Measurements from ENCODE around the gene CRKL. TPM values are rescaled to one million over a fixed set of nuclear protein-coding genes. Genes with fewer than 3 reads are reported as not detected.

The CRKL gene
- total and polyA plus RNA-seq, 2 donors (not counting 1 experiment from before 2014, with no cell fraction given) = 17.1 to 76.7 TPM

DNA sequence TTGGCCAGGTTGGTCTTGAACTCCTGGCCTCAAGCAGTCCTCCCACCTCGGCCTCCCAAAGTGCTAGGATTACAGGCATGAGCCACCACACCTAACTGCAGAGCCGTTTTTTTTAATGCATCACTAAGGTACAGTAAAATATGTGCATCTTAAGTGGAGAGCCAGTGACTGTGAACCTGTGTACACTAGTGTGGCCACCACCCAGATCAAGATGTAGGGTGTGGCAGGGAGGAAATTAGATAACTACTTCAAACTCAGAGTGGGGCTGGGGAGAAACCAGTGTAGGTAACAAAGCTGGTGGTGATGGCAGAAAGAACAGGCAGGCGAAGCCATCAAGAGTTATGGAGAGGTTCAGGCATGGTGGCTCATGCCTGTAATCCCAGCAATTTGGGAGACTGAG, 44.0 kb upstream of the CRKL start:
- no peak overlapping the region for H2AFZ ChIP-seq (ENCODE audit: insufficient read depth, low read depth, low read length, poor library complexity, severe bottlenecking)
- POLR2A ChIA-PET = no interaction called here
- no peaks in the 10 kb centered on the region for H3K4me1 Mint-ChIP-seq
- 100% methylated on average over 2 of the region's 3 CpGs for WGBS (ENCODE audit: insufficient coverage)
- H3K79me2 ChIP-seq (ENCODE audit: control insufficient read depth, insufficient read depth, low read length) = no peaks in the 10 kb centered on the region
- H4K20me1 ChIP-seq (ENCODE audit: control insufficient read depth, insufficient read depth, low read length, poor library complexity, severe bottlenecking) = no peaks in the 10 kb centered on the region
- no peaks in the 10 kb centered on the region for H3K27me3 ChIP-seq (replicated peaks in 1 of 4; ENCODE audit: control extremely low read depth in 1 of 4, control insufficient read depth in 3 of 4, insufficient read depth in 4 of 4, low read length in 3 of 4)
- CTCF ChIA-PET = no interaction called here
- ATAC-seq (ENCODE audit: low read depth) = no peak
- no peak overlapping the region for H3K27ac Mint-ChIP-seq
- TF ChIP-seq, protein P1, sequence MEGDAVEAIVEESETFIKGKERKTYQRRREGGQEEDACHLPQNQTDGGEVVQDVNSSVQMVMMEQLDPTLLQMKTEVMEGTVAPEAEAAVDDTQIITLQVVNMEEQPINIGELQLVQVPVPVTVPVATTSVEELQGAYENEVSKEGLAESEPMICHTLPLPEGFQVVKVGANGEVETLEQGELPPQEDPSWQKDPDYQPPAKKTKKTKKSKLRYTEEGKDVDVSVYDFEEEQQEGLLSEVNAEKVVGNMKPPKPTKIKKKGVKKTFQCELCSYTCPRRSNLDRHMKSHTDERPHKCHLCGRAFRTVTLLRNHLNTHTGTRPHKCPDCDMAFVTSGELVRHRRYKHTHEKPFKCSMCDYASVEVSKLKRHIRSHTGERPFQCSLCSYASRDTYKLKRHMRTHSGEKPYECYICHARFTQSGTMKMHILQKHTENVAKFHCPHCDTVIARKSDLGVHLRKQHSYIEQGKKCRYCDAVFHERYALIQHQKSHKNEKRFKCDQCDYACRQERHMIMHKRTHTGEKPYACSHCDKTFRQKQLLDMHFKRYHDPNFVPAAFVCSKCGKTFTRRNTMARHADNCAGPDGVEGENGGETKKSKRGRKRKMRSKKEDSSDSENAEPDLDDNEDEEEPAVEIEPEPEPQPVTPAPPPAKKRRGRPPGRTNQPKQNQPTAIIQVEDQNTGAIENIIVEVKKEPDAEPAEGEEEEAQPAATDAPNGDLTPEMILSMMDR (IDR thresholded peaks at IDR 0.05) = no peak
- no peak for TF ChIP-seq EZH2 (IDR thresholded peaks at IDR 0.05; ENCODE audit: borderline replicate concordance, insufficient read depth, low read depth, low read length, poor library complexity, severe bottlenecking)
- H3K9ac ChIP-seq (ENCODE audit: low read length) = no peak overlapping the region
- no peaks in the 10 kb centered on the region for H3K9me3 Mint-ChIP-seq (ENCODE audit: insufficient read depth)
- H3K36me3 ChIP-seq (replicated peaks in 1 of 2; ENCODE audit: control extremely low read depth in 1 of 2, control insufficient read depth in 1 of 2, extremely low read depth in 1 of 2, insufficient read depth in 2 of 2, low read length in 1 of 2) = peaks cover 2 to 23% of the 10 kb centered on the region in 2 experiments
- H3K4me3 Mint-ChIP-seq = no peak overlapping the region
- H3K4me3 ChIP-seq (ENCODE audit: control extremely low read depth in 1 of 5, extremely low read depth in 1 of 5, insufficient read depth in 1 of 5, low read depth in 2 of 5, low read length in 4 of 5) = no peak overlapping the region
- intact Hi-C loops (cut with micrococcal nuclease) = no loop called here
- H3K27me3 Mint-ChIP-seq = no peaks in the 10 kb centered on the region
- H3K4me1 ChIP-seq (ENCODE audit: control insufficient read depth in 2 of 2, insufficient read depth in 2 of 2, low read length in 2 of 2) = no peaks in the 10 kb centered on the region
- no peaks in the 10 kb centered on the region for H3K9me3 ChIP-seq (ENCODE audit: control extremely low read depth in 1 of 3, control insufficient read depth in 2 of 3, insufficient read depth in 1 of 3, low read length in 2 of 3)
- no peak for DNase-seq
- H3K4me2 ChIP-seq (replicated peaks; ENCODE audit: low read depth, low read length, poor library complexity, severe bottlenecking) = no peak overlapping the region
- no peak overlapping the region for H3K27ac ChIP-seq (ENCODE audit: low read length in 2 of 2)

DNA sequence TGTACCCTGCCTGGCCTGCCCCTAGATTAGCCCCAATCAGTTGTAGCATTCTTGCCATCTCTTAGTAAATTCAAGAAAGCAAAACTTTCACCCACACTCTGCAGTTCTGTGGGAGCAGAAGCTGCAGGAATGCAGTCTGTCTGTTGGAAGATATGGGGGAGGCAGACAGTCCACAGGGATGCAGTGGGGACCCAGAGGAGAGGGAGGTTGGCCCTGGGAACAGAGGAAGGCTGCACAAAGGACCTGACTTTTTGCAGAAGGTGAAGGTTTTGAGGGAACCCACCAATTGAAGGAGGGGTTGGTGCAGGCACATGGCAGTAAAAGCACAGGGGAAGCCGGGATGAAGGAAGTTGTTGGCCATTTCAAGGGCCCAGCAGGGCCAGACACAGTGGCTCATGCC, 41.9 kb upstream of the CRKL start:
- H3K79me2 ChIP-seq (ENCODE audit: control insufficient read depth, insufficient read depth, low read length) = no peaks in the 10 kb centered on the region
- H3K27me3 ChIP-seq (replicated peaks in 1 of 4; ENCODE audit: control extremely low read depth in 1 of 4, control insufficient read depth in 3 of 4, insufficient read depth in 4 of 4, low read length in 3 of 4) = no peaks in the 10 kb centered on the region
- no peak overlapping the region for H3K4me3 ChIP-seq (ENCODE audit: control extremely low read depth in 1 of 5, extremely low read depth in 1 of 5, insufficient read depth in 1 of 5, low read depth in 2 of 5, low read length in 4 of 5)
- H3K27ac Mint-ChIP-seq = no peak overlapping the region
- H3K4me3 Mint-ChIP-seq = no peak overlapping the region
- H3K4me2 ChIP-seq (replicated peaks; ENCODE audit: low read depth, low read length, poor library complexity, severe bottlenecking) = no peak overlapping the region
- H3K27me3 Mint-ChIP-seq = no peaks in the 10 kb centered on the region
- H3K36me3 ChIP-seq (replicated peaks in 1 of 2; ENCODE audit: control extremely low read depth in 1 of 2, control insufficient read depth in 1 of 2, extremely low read depth in 1 of 2, insufficient read depth in 2 of 2, low read length in 1 of 2) = peaks cover 2 to 23% of the 10 kb centered on the region in 2 experiments
- intact Hi-C loops (cut with micrococcal nuclease) = no loop called here
- H3K9me3 Mint-ChIP-seq (ENCODE audit: insufficient read depth) = no peaks in the 10 kb centered on the region
- no peaks in the 10 kb centered on the region for H4K20me1 ChIP-seq (ENCODE audit: control insufficient read depth, insufficient read depth, low read length, poor library complexity, severe bottlenecking)
- H3K4me1 Mint-ChIP-seq = no peaks in the 10 kb centered on the region
- no peak overlapping the region for H2AFZ ChIP-seq (ENCODE audit: insufficient read depth, low read depth, low read length, poor library complexity, severe bottlenecking)
- POLR2A ChIA-PET = no interaction called here
- CTCF ChIA-PET = no interaction called here
- H3K4me1 ChIP-seq (ENCODE audit: control insufficient read depth in 2 of 2, insufficient read depth in 2 of 2, low read length in 2 of 2) = no peaks in the 10 kb centered on the region
- H3K27ac ChIP-seq (ENCODE audit: low read length in 2 of 2) = no peak overlapping the region
- TF ChIP-seq EZH2 (IDR thresholded peaks at IDR 0.05; ENCODE audit: borderline replicate concordance, insufficient read depth, low read depth, low read length, poor library complexity, severe bottlenecking) = no peak
- TF ChIP-seq, protein P1 (IDR thresholded peaks at IDR 0.05) = no peak
- WGBS (ENCODE audit: insufficient coverage) = 71% methylated on average over 1 of the region's 1 CpG
- DNase-seq (no peak), ATAC-seq (ENCODE audit: low read depth) (no peak)
- H3K9ac ChIP-seq (ENCODE audit: low read length) = no peak overlapping the region
- no peaks in the 10 kb centered on the region for H3K9me3 ChIP-seq (ENCODE audit: control extremely low read depth in 1 of 3, control insufficient read depth in 2 of 3, insufficient read depth in 1 of 3, low read length in 2 of 3)
